Measurements from ENCODE around the gene MAPT. TPM values are rescaled to one million over a fixed set of nuclear protein-coding genes. Genes with fewer than 3 reads are reported as not detected.
"Not testable (repeated sequence)": the region's sequence is repeated elsewhere in the genome, so short reads cannot be mapped to it uniquely, and the experiment has no call there.

The MAPT gene
- total RNA-seq, 1 experiment from 2014 or later, result 0.03 TPM

- H3K4me3 ChIP-seq; DNase-seq (ENCODE audit: low read depth in 1 of 2, low spot score in 2 of 2); H3K36me3 ChIP-seq; H3K27ac ChIP-seq; H3K9me3 ChIP-seq (replicated peaks); H3K4me1 ChIP-seq (replicated peaks): not testable (repeated sequence)
- H3K27me3 ChIP-seq (replicated peaks), result peaks cover 42% of the 10 kb centered on the region
Observed at GRCh38 chr17:45913030-45913429, 18.7 kb downstream of the MAPT start.

GRCh38 chr17:45914047-45914717 lies 19.8 kb downstream of the MAPT start:
- Histone ChIP-seq H3K36me3 (no peaks in the 10 kb centered on the region), H3K27ac (no peak overlapping the region), H3K4me1 (replicated peaks) (no peaks in the 10 kb centered on the region), H3K27me3 (replicated peaks) (peaks cover 40% of the 10 kb centered on the region), H3K9me3 (replicated peaks) (peaks cover 9% of the 10 kb centered on the region), H3K4me3 (no peak overlapping the region)
- no peak for DNase-seq (ENCODE audit: low read depth in 1 of 2, low spot score in 2 of 2)

GRCh38 chr17:45915263-45915662 lies 20.9 kb downstream of the MAPT start:
- Histone ChIP-seq H3K27ac (no peak overlapping the region), H3K9me3 (replicated peaks) (peaks cover 9% of the 10 kb centered on the region), H3K4me3 (no peak overlapping the region), H3K36me3 (no peaks in the 10 kb centered on the region), H3K4me1 (replicated peaks) (no peaks in the 10 kb centered on the region), H3K27me3 (replicated peaks) (peaks cover 44% of the 10 kb centered on the region)
- no peak for DNase-seq (ENCODE audit: low read depth in 1 of 2, low spot score in 2 of 2)

- no peaks in the 10 kb centered on the region for H3K4me1 ChIP-seq (replicated peaks)
- H3K27ac ChIP-seq, result no peak overlapping the region
- DNase-seq (ENCODE audit: low read depth in 1 of 2, low spot score in 2 of 2), result no peak
- H3K36me3 ChIP-seq, result no peaks in the 10 kb centered on the region
- H3K9me3 ChIP-seq (replicated peaks), result peaks cover 8% of the 10 kb centered on the region
- peaks cover 50% of the 10 kb centered on the region for H3K27me3 ChIP-seq (replicated peaks)
- no peak overlapping the region for H3K4me3 ChIP-seq
Observed at GRCh38 chr17:45917081-45917480, 22.7 kb downstream of the MAPT start.

- Histone ChIP-seq H3K27me3 (replicated peaks) (peaks cover 57% of the 10 kb centered on the region), H3K4me3 (no peak overlapping the region), H3K4me1 (replicated peaks) (no peaks in the 10 kb centered on the region), H3K36me3 (no peaks in the 10 kb centered on the region), H3K9me3 (replicated peaks) (no peaks in the 10 kb centered on the region), H3K27ac (no peak overlapping the region)
- DNase-seq (ENCODE audit: low read depth in 1 of 2, low spot score in 2 of 2), result no peak
Observed at GRCh38 chr17:45918241-45918745, 23.9 kb downstream of the MAPT start.

GRCh38 chr17:45919136-45919535 lies 24.8 kb downstream of the MAPT start:
- Histone ChIP-seq H3K36me3 (no peaks in the 10 kb centered on the region), H3K27me3 (replicated peaks) (peaks cover 66% of the 10 kb centered on the region), H3K4me1 (replicated peaks) (no peaks in the 10 kb centered on the region), H3K27ac (no peak overlapping the region), H3K4me3 (no peak overlapping the region), H3K9me3 (replicated peaks) (no peaks in the 10 kb centered on the region)
- no peak for DNase-seq (ENCODE audit: low read depth in 1 of 2, low spot score in 2 of 2)

GRCh38 chr17:45920083-45920482 lies 25.7 kb downstream of the MAPT start:
- Histone ChIP-seq H3K27me3 (replicated peaks) (peaks cover 74% of the 10 kb centered on the region), H3K4me3 (no peak overlapping the region), H3K27ac (no peak overlapping the region), H3K9me3 (replicated peaks) (no peaks in the 10 kb centered on the region), H3K36me3 (no peaks in the 10 kb centered on the region), H3K4me1 (replicated peaks) (no peaks in the 10 kb centered on the region)
- DNase-seq (ENCODE audit: low read depth in 1 of 2, low spot score in 2 of 2), result no peak

- peaks cover 55% of the 10 kb centered on the region for H3K27me3 ChIP-seq (replicated peaks)
- DNase-seq (ENCODE audit: low read depth in 1 of 2, low spot score in 2 of 2), result no peak
- no peaks in the 10 kb centered on the region for H3K36me3 ChIP-seq
- no peak overlapping the region for H3K27ac ChIP-seq
- no peaks in the 10 kb centered on the region for H3K4me1 ChIP-seq (replicated peaks)
- H3K4me3 ChIP-seq, result no peak overlapping the region
- H3K9me3 ChIP-seq (replicated peaks), result no peaks in the 10 kb centered on the region
Observed at GRCh38 chr17:45923511-45924268, 29.3 kb downstream of the MAPT start.

GRCh38 chr17:45924332-45924820 lies 30.0 kb downstream of the MAPT start:
- Histone ChIP-seq H3K27ac (no peak overlapping the region), H3K36me3 (no peaks in the 10 kb centered on the region), H3K4me1 (replicated peaks) (no peaks in the 10 kb centered on the region), H3K4me3 (no peak overlapping the region), H3K9me3 (replicated peaks) (no peaks in the 10 kb centered on the region), H3K27me3 (replicated peaks) (peaks cover 57% of the 10 kb centered on the region)
- DNase-seq (ENCODE audit: low read depth in 1 of 2, low spot score in 2 of 2), result no peak

GRCh38 chr17:45925311-45925710 lies 31.0 kb downstream of the MAPT start:
- Histone ChIP-seq H3K4me1 (replicated peaks) (no peaks in the 10 kb centered on the region), H3K27me3 (replicated peaks) (peaks cover 52% of the 10 kb centered on the region), H3K4me3 (no peak overlapping the region), H3K36me3 (no peaks in the 10 kb centered on the region), H3K9me3 (replicated peaks) (no peaks in the 10 kb centered on the region), H3K27ac (no peak overlapping the region)
- DNase-seq (ENCODE audit: low read depth in 1 of 2, low spot score in 2 of 2), result no peak

- no peaks in the 10 kb centered on the region for H3K4me1 ChIP-seq (replicated peaks)
- no peak for DNase-seq (ENCODE audit: low read depth in 1 of 2, low spot score in 2 of 2)
Observed at GRCh38 chr17:45927247-45927646, 32.9 kb downstream of the MAPT start.

GRCh38 chr17:45929344-45929743 lies 35.0 kb downstream of the MAPT start:
- no peaks in the 10 kb centered on the region for H3K9me3 ChIP-seq (replicated peaks)
- H3K4me1 ChIP-seq (replicated peaks), result no peaks in the 10 kb centered on the region
- H3K27me3 ChIP-seq (replicated peaks), result peaks cover 50% of the 10 kb centered on the region
- no peak overlapping the region for H3K4me3 ChIP-seq
- H3K27ac ChIP-seq, result no peak overlapping the region
- H3K36me3 ChIP-seq, result no peaks in the 10 kb centered on the region
- no peak for DNase-seq (ENCODE audit: low read depth in 1 of 2, low spot score in 2 of 2)

More at GRCh38 chr17:45927247-45927646, 32.9 kb downstream of the MAPT start:
- H3K9me3 ChIP-seq (replicated peaks), result no peaks in the 10 kb centered on the region
- H3K36me3 ChIP-seq, result no peaks in the 10 kb centered on the region
- H3K27ac ChIP-seq, result no peak overlapping the region
- H3K27me3 ChIP-seq (replicated peaks), result peaks cover 52% of the 10 kb centered on the region
- H3K4me3 ChIP-seq, result no peak overlapping the region

- no peaks in the 10 kb centered on the region for H3K4me1 ChIP-seq (replicated peaks)
- no peak overlapping the region for H3K27ac ChIP-seq
- peaks cover 49% of the 10 kb centered on the region for H3K27me3 ChIP-seq (replicated peaks)
- no peaks in the 10 kb centered on the region for H3K9me3 ChIP-seq (replicated peaks)
- no peak overlapping the region for H3K4me3 ChIP-seq
- H3K36me3 ChIP-seq, result no peaks in the 10 kb centered on the region
- no peak for DNase-seq (ENCODE audit: low read depth in 1 of 2, low spot score in 2 of 2)
Observed at GRCh38 chr17:45930420-45930951, 36.1 kb downstream of the MAPT start.

- H3K36me3 ChIP-seq, result no peaks in the 10 kb centered on the region
- H3K9me3 ChIP-seq (replicated peaks), result no peaks in the 10 kb centered on the region
- H3K4me3 ChIP-seq, result no peak overlapping the region
- no peaks in the 10 kb centered on the region for H3K4me1 ChIP-seq (replicated peaks)
- DNase-seq (ENCODE audit: low read depth in 1 of 2, low spot score in 2 of 2), result no peak
- no peak overlapping the region for H3K27ac ChIP-seq
- H3K27me3 ChIP-seq (replicated peaks), result peaks cover 61% of the 10 kb centered on the region
Observed at GRCh38 chr17:45931677-45932076, 37.3 kb downstream of the MAPT start.

All from SJSA1 (cell line).